ENCODE data around the gene YIF1B. TPM values are rescaled to one million over a fixed set of nuclear protein-coding genes. Genes with fewer than 3 reads are reported as not detected.

Gene YIF1B
- total and polyA plus RNA-seq, 9 of the 15 experiments (the other 6 are each of a cell fraction or from before 2014, with no cell fraction given), result 8.5 to 586 (median 323) TPM

DNA sequence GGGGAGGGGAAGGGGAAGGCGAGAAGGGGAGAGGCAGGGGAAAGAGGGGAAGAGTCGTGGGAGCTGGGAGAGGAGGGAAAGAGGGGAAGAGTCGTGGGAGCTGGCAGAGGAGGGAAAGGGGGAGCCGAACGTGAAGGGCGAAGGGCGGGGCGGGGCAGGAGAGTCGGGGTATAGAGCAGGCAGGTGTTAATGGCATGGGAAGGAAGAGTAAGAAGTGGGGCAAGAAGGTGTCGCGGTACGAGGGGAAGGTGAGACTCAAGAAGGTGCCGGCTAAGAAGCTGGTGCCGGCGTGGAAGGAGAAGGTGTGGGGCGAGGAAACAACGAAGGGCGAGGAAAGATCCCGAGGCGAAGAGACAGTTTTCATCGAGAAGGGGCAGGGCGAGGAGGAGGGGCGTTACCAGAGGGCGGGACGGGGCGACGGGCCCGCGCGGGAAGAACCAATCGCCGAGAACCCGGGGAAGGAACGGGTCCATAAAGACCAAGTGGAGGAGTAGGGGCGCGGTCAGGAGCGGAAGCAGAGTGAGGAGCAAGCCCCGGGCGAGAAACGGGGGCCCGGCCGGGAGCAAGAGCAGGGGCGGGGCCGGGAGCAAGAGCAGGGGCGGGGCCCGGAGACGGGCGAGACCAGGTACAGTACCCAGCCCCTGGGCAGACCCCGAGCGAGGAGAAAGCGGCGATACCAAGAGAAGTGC, 20.3 kb upstream of the YIF1B start (continued):
- TF ChIP-seq RREB1 (CRISPR knock-in tag; IDR thresholded peaks at IDR 0.05) (no peak), ZNF507 (tag; conservative IDR thresholded peaks at IDR 0.05) (no peak), ZNF431 (CRISPR knock-in tag; IDR thresholded peaks at IDR 0.05) (no peak), NR2C2 (CRISPR knock-in tag; IDR thresholded peaks at IDR 0.05) (no peak), NR2C2 (tag; IDR thresholded peaks at IDR 0.05) (peak; percentile 40; the same call in 1 of the 2 replicates), AFF4 (CRISPR knock-in tag; IDR thresholded peaks at IDR 0.05) (no peak), ZSCAN32 (CRISPR knock-in tag; IDR thresholded peaks at IDR 0.05) (no peak), ZNF3 (CRISPR knock-in tag; IDR thresholded peaks at IDR 0.05) (no peak), CHD4 (IDR thresholded peaks at IDR 0.05; ENCODE audit: insufficient read depth, insufficient replicate concordance, low read depth, low read length, poor library complexity, severe bottlenecking) (no peak), ILK (tag; IDR thresholded peaks at IDR 0.05; ENCODE audit: borderline replicate concordance, low read depth) (no peak), NR2F6 (CRISPR knock-in tag; IDR thresholded peaks at IDR 0.05) (no peak)
- TF ChIP-seq, protein P1, sequence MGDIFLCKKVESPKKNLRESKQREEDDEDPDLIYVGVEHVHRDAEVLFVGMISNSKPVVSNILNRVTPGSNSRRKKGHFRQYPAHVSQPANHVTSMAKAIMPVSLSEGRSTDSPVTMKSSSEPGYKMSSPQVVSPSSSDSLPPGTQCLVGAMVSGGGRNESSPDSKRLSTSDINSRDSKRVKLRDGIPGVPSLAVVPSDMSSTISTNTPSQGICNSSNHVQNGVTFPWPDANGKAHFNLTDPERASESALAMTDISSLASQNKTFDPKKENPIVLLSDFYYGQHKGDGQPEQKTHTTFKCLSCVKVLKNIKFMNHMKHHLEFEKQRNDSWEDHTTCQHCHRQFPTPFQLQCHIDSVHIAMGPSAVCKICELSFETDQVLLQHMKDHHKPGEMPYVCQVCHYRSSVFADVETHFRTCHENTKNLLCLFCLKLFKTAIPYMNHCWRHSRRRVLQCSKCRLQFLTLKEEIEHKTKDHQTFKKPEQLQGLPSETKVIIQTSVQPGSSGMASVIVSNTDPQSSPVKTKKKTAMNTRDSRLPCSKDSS (IDR thresholded peaks at IDR 0.05; ENCODE audit: low read depth, partially characterized antibody), result peak; percentile 11
- TF ChIP-seq, protein P2, sequence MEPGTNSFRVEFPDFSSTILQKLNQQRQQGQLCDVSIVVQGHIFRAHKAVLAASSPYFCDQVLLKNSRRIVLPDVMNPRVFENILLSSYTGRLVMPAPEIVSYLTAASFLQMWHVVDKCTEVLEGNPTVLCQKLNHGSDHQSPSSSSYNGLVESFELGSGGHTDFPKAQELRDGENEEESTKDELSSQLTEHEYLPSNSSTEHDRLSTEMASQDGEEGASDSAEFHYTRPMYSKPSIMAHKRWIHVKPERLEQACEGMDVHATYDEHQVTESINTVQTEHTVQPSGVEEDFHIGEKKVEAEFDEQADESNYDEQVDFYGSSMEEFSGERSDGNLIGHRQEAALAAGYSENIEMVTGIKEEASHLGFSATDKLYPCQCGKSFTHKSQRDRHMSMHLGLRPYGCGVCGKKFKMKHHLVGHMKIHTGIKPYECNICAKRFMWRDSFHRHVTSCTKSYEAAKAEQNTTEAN (CRISPR knock-in tag; IDR thresholded peaks at IDR 0.05), result no peak

Data from K562 (cell line).